ENCODE data around the gene RASGRP2.

RASGRP2 gene

DNA sequence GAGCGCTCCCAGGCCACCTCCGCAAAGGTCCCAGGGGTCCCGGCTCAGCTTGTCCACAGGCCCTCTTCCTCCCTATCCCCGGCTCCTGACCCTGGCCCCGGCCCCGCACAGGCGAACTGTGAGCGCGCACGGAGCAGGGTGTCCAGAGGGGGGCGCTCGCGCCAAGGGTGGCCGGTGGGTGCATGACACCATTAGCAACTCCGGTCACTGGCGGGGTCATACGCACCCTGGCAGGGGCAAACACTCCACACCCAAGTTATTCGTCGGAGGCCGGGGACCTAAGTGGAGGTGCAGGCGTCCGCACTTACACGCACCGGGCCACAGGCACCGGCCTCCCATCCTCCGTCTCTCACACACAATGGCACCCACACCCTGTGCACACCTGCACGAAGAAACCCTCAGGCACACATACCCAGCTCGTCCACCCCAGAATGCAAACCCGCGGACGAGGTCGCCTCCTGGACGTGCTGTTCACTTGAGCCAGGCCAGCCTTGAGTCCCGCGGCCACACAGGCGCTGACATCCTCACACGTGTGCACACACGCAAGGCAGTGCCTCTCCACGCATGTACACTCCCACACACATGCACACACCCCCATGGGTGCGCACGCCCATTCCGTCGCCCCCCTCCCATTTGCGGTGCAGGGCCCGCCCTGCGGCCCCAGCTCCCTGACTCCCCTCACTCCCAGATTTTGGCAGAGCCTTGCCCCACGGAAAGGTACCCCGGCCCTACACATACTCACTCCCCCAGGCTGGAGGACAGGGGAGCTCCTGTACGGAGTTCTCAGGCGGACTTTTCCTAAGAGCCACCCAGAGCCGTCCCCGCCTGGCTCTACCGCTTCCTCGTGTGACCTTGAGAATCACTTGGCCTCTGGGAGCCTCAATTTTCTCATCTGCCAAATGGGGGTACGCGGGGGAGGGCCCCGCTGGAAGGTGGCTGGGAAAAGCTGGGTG, at the start of gene RASGRP2:
TSS of gene RASGRP2 (minus strand) at position 552 of the 953 bp plus-strand sequence. CDS start 1,276 bp downstream, outside the sequence.
- DNase-seq (ENCODE audit: low read depth in 2 of 2) = peak; percentile 56 to 70

DNA sequence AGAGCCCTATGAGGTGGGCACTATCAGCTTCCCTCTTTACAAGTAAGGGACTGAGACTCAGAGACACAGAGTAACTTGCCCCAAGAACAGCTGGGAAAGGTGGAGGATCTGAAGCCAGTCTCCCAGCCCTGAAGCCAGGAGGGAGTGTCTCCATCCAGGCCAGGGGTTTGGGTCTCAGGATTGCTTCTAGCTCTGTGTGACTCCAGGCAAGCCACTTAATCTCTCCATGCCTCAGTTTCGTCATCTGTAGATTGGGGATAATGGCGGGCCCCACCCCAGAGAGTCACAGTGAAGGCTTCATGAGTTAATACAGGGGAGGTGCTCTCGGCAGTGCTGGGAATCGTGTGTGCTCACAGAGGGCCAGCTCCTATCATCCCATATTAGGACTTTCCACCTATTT, 48.5 kb upstream of the RASGRP2 start:
- DNase-seq (ENCODE audit: low read depth in 2 of 2) = no peak

DNA sequence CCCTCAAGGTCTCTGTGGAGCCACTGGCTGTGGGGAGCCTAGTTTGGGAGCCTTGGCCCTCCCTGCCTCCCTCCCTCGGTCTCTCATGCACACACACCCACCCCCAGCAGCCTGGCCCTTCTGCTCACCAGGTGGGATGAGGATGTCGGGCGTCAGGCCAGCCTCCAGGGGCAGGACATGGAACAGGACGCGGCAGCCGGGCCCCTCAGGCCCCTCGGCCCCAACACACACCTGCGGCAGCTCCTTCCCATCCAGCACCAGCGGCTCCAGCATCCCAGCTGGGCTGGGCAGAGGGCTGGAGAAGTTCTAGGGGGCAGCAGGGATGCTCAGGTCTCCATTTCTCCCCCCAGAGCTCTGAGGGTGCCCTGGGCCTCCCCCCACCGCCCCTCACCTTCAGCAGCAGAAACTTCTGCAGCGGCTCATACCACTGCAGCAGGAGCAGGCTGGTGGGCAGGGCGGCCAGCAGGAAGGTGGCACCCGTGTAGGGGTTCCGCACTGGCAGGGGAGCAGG, 47.9 kb upstream of the RASGRP2 start:
- DNase-seq (ENCODE audit: low read depth in 2 of 2) = no peak

DNA sequence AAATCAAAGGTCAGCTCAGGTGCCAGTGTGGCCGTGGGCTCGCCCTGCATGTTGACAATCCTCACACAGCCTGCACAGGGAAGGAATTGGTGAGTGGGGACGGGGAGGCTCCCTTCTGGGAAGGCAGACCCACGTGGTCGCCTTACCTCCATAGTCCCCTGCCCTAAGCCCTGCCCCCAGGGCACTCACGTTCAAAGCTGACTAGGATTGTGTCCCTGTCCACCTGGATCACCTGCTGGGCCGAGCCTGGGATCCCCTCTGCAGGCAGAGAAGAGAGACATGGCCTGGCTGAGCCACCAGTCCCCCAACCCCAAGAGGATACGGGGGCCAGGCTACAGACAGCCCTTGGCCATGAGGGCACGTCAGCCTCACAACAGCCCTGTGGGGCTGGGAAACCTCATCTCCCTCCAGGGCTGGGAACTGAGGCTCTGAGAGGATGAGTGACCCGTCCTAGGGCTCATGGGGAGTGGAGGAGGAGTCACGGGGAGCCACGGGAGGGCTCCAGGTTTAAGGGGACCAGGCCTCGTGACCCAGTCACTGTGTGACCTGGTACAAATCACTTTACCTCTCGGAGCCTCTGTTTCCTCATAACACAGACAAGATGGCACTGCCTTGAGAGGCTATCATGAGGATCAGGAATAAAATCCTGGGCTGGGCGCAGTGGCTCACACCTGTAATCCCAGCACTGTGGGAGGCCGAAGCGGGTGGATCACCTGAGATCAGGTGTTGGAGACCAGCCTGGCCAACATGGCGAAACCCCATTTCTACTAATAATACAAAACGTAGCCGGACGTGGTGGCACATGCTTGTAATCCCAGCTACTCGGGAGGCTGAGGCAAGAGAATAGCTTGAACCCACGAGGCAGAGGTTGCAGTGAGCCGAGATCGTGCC, 46.5 kb upstream of the RASGRP2 start:
- DNase-seq (ENCODE audit: low read depth in 2 of 2) = no peak

DNA sequence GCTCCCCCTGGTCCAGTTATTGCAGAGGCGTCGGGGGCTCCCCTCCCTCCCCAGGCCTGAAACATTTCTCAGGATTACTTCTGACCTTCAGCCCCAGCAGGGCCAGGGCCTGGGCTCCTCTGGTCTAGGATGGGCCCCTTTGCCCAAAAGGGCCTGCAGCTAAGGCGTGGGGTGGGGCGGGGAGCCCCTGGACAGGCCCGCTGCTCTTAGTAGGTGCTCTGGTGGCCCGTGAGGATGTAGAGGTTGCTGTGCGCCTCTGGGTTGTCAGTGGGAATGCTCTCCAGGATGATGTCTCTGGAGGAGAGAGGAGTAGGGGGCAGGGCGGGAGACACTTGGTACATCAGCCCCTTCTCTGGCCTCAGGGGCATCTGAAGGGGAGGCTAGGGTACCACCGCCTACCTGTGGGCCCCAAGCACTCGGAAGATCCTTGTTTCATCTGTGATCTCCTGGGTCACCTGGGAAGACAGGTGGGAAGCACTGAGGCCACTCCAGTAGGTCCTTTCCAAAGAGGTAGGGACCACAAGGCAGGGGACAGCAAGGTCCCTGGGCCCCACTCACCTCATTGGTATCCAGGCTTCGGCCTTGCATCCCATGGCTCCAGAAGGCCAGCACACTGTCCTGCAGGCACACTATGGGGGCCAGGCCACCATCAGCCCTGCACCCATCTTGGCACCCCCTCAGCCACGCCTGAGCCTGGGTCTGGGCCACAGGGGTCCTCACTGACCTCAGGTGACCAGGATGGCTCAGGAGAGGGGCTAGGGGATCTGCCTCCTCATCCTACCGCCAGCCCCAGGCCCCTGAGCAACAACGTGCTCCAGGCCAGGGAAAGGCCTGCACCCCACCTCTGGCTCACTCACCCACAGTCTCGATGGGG, 45.6 kb upstream of the RASGRP2 start:
- no peak for DNase-seq (ENCODE audit: low read depth in 2 of 2)

DNA sequence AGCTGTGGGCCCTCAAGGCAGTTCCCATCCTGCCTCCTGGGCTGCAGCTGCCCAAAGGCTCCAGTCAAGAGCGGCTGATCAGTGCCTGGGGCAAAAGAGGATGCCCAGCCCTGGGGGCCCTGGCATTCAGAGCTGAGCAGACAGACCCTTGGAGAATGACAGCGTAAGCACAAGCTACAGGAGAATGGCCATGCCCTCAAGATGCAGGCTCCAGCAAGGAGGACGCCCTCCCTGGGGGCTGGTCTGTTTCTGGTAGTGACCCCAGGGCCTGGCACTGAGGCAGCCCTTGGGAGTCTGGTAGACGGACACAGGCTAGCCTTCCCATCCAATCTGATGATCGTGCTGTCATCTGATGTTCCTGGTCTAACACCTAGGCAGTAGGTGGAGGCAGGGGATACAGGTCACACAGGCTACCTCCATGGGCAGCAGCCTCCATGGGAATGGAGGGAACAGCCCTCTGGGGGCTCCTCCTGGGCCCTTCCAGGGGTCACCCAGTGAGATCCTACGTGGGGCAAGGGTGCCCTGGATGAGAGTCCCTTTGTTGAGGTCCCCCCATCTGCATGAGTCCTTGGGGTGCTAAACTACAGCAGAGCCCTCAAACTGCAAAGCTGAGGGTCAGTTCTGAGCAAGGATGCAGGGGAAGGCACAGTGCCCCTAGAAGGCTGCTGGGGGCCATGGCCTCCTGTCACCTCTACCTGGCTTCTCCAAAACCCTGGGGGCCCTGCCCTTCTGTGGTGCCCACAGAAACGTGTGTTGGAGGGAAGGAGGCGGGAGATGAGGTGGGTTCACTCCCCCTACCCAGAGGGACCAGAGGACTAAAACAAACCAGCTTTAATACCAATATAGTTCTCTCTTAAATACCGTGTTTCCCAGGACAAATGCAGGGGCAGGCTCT, 44.6 kb upstream of the RASGRP2 start:
- no peak for DNase-seq (ENCODE audit: low read depth in 2 of 2)

DNA sequence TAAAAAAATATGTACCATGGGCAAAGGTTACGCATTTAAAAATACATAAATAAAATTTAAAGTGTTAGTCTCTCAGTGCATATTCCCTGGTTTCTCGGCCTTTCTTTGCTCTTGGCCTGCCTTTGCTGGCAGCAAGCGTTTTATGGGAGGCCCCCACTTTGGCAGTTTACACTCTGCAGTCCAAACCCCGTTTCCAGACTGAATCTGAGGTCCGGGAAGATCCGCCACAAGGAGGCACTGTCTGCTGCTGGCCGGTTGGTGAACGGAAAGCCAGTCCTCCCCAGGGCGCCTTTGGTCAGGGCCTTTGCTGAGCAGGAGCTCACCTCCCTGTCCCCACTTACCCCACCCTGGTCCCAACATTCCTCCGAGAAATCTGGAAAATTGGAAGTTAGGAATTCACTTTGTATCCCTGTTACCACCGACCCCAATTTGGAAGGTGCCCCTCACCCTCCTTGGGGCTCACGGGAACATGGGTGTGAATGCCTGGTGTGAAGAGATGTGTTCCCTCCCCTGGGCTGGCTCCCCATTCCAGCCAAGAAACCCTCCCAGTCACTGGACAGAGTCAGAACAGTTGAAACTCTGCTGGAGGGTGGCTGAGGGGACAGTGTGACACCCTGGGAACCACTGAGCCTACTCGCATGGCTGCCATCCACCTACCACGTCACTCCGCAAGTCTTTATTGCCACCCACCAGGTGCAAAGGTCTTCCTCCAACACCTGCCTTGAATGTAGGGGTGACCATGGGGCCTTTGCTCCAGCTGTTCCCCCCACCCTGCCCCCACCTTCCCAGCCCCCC, 43.8 kb upstream of the RASGRP2 start:
- DNase-seq (ENCODE audit: low read depth in 2 of 2) = peak in 1 of 2 donors; percentile 54

DNA sequence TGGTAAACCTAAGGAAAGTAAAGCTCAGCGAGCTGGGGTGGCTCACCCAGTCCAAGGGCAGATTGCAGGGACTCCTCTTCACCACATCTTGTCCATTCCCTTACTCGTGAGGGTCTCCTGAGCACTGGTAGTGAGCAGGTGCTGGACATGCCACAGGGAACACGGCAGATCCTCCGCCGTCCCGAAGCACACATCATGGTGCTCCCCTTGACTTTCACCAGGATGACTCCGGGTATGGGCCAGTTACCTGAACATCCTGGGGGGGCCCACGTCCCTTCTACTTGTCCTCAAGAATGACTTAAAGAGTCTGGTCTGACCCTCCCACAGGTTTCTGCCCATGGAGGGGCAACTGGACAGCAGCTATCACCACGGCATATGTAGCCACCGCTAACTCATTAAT, 42.4 kb upstream of the RASGRP2 start:
- no peak for DNase-seq (ENCODE audit: low read depth in 2 of 2)

DNA sequence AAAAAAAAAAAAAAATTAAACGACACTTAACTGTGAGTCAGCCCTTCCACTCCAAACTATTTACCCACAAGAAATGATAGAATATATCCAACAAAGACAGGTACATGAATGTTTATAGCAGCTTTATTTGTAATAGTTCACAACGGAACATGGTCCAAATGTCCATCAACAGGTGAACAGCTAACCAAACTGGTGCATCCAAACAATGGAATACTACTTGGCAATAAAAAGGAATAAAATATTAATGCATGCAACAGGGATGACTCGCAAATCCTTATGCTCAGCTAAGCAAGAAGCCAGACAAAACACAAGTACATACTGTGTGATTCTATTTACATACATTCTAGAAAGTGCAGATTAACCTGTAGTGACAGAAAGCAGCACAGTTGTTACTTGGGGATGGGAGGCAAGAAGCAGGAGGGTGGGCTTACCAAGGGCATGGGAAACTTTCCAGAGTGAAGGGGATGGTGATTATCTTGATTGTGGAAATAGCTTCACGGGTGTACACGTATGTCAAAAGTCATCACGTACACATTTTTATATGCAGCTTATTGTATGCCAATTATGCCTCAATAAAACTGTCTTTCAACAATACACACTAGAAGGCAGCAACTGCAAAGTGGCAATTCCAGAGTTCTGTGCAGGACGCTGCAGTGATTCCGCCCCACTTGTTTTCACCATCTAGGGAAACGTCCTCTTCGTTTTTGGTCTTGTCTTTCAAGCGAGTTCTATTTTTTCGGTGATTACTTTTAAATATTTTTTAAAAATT, 41.1 kb upstream of the RASGRP2 start:
- no peak for DNase-seq (ENCODE audit: low read depth in 2 of 2)

DNA sequence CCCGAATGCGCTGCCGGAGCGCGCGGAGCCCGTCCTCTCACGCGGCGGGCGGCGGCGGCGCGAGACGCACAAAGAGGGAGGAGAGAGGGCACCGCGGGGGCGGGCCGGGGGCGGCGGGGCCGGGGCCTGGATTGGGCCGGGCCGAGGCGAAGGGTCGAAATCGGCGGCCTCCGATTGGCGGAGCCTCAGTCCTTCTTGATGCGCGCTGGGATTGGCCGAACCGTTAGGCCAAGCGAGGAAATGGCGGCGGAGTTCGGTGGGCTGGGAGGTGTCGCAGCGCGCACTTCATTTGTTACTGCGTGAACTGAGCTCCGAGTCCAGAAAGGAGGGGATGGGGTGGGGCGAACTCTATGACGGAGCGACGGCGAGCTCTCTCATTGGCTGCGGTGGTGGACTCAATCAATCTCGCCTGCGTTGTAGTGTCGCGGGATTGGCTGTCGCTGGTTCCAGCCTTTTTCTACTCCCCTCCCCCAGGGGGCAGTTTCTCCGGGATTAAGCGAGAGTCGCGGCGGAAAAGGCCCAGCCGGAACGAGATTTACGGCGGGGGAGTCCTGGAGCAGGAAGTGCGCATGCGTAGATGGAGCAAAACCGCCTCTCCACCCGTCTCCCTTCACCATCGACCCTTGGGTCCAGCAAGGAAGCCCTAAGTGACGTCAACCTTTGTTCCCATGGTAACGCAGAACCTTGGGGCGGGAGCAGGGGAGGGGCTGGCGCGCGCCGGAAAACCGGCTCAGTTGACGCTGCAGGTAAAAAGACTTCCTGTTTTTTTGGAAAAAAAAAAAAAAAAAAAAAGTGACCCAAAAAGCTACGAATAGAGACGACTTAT, 34.7 kb upstream of the RASGRP2 start, which contains the start of gene SF1:
TSS of gene SF1 (minus strand) at position 70 of the 826 bp plus-strand sequence. CDS start 150 bp downstream, outside the sequence.
- DNase-seq (ENCODE audit: low read depth in 2 of 2) = peak; percentile 98 to 99

DNA sequence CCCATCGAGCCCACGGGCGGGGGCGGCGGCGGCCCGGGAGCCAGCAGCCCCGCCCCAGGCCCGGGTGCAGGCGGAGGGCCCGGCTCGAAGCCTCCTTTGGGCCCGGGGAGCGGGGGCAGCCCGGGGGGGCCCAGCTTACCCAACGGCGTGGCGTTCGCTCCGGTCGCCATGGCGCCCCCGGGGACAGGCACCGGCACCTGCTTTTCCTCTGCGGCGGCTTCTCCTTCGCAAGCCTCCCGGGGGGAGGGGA, 34.2 kb upstream of the RASGRP2 start:
- no peak for DNase-seq (ENCODE audit: low read depth in 2 of 2)

DNA sequence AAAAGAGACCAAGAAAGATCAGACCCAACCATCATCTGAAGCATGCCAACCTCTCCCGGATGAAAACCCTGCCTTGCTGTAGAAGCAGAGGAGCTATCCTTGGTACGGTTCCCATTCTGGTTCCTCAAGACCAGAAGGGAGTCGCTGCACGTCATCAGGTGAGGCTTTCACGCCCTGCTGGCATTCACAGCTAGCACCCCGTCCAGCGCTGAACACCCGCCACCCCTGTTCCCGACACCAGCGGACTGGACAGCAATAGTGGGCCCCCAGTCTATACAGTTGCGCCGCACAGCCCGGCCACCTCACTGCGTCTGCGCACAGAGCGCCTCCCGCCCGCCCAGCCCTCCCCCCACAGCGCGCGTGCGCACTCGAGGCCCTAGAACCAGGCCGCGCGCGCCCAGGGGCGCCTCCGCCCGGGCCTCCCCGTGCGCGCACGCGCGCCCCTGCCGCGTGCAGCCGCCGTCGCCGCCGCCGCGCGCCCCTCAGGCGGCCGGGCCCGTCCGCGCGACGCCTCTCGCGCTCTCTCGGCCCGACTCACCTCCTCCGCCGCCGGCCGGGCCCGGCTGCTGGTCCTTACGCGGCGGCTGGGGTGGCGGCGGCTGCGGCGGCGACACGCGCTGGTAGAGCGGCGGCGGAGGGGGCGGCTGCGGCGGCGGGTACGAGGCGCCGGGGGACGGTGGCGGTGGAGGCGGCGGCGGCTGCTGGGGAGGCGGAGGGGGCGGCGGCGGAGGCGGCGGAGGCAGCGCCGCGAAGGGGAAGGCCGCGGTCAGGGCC, 33.7 kb upstream of the RASGRP2 start:
- DNase-seq (ENCODE audit: low read depth in 2 of 2) = peak; percentile 57 to 68

DNA sequence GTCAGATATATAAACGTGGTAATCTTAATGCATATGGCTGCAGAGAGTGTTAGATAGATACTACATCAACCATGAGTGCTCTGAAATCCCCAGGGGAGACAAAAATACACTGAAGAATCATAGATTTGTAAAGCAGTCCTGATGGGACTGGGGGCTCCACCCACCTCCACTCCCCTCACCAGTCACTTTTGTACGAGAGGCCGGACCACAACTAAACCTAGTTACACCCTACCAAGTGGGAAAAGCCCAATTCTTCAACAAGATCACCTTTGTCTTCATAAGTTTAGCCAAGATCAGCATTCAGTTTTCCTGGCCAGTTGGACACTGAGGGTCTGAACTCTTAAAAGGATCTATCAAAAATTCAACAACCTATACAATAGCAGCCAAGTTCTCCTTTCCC, 32.9 kb upstream of the RASGRP2 start:
- DNase-seq (ENCODE audit: low read depth in 2 of 2) = no peak

DNA sequence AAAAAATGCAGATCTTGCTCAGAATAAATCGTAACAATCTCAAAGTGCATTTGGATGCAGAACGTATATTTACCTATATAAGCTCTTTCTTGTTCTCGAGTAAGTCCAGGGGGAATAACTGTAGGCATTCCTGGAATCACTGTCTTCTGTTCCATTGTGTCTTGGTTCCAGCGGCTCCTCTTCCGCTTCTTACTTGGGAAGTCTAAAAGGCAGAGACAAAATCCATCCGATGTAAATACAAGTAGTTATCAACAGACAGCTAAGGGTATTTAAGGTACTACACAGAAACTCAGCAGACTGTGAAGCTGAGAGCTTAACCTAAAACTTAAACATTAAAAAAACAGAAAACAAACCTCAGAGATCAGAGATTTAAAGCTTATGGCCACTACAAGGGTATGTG, 32.5 kb upstream of the RASGRP2 start:
- no peak for DNase-seq (ENCODE audit: low read depth in 2 of 2)

DNA sequence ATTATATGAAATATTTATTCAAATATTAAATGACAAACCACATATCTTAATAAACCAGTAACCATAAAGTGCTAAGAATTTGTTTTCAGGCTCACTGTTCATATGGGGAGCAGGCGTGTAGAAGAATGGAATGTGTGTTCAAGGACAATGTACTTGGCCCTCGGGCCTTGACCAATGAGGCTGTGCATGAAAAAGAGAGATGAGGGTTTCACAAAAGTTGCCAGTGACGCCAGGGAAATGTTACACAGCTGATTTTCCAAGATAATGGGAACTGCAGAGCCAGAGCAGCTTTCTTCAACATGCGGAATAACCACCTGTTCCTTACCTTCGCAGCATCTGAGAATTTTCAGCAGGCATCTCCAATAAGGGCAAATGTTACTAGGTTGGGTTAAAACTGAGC, 30.2 kb upstream of the RASGRP2 start:
- no peak for DNase-seq (ENCODE audit: low read depth in 2 of 2)

DNA sequence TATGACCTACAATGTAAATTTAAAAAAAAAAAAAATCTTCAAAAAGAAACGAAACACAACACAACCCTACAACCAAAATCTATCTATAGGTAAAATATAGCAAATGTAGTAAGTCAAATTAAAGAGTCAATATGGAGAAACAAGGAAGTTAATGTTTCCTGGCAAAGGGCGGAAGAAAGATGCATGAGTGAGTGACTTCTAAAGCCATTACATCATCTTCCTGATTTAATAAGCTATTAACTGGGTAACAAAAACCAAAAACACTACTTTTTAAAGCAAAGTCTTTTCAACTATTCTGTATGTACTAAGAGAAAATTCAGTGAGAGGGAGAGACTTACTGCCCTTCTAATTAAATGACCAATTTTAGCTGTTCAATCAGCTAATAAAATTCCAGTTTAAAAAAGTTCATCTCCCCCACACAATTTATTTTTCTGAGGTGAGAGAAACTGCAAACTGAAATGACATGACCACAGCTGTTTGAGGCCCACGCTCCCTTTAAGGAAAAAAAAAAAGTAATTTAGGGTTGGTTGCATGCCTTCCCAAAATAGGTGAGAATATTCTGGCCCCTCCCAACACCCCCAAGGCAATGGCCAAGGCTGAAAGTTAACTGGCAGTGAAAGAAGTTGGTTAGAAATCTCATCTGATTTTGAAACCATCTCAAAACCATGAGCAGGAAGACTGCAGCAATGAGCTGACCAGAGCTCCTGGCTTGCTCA, 28.5 kb upstream of the RASGRP2 start:
- DNase-seq (ENCODE audit: low read depth in 2 of 2) = no peak

DNA sequence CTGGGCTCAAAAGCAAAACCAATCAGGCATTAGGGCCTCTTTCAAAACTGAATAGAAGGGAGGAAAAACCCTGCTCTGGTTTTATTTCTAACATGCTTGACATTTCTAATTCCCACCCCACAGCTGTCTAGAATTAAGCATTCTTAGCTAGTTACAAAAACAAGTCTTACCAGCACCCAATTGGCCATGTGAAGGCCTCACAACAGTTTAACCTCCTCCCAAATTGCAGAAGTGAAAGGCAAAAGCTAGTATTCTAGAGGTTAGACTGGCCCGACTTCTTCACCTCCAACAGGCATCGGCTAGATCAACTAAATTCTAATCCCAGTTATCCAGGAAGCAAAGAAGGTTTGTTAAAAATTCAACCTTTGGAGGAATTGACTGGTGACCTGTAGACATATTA, 27.9 kb upstream of the RASGRP2 start:
- DNase-seq (ENCODE audit: low read depth in 2 of 2) = no peak

Measured in stimulated activated CD4-positive, alpha-beta T cell treated with anti-CD3 and anti-CD28 coated beads, Interleukin-15, amount 100 ng/mL, for 48 hours (primary cell).